PC-9 (cell line): ENCODE measurements around the gene CELF1.

Source experiments
- CTCF ChIP-seq: fragments of 200-600 bp; sonication (generic); conservative IDR thresholded peaks from 2 replicates; pipeline ENCODE4 v1.6.1; 2017; ENCODE audit warnings: mixed run types, antibody characterized with exemption, mild to moderate bottlenecking, moderate library complexity
- EZH2 ChIP-seq: fragments of 200-600 bp; sonication (generic); IDR thresholded peaks from 2 replicates; pipeline ENCODE4 v1.8.0; 2017; ENCODE audit warnings: antibody characterized with exemption, low read depth

GRCh38 chr11:47524291-47524874 is 28.5 kb downstream of the CELF1 start:
- TF ChIP-seq CTCF (no peak), EZH2 (no peak)
